ENCODE measurements around the gene MAGEA9B.
"Not testable (repeated sequence)": the region's sequence is repeated elsewhere in the genome, so short reads cannot be mapped to it uniquely, and the experiment has no call there.

MAGEA9B gene

GRCh38 chrX:149607699-149608098, 20.4 kb upstream of the MAGEA9B start:
- Histone ChIP-seq H3K27me3 (ENCODE audit: insufficient read depth, low read length) (no peaks in the 10 kb centered on the region), H3K9me3 (ENCODE audit: low read length) (no peaks in the 10 kb centered on the region), H3K4me1 (ENCODE audit: insufficient read depth, low read length) (no peaks in the 10 kb centered on the region), H3K4me3 (ENCODE audit: low read length) (no peak overlapping the region), H3K36me3 (ENCODE audit: insufficient read depth, low read length) (peaks cover 11% of the 10 kb centered on the region), H2AFZ (ENCODE audit: low read depth, low read length) (no peak overlapping the region)

GRCh38 chrX:149605248-149605885, 18.1 kb upstream of the MAGEA9B start:
- H3K27me3 ChIP-seq (ENCODE audit: insufficient read depth, low read length); H3K4me1 ChIP-seq (ENCODE audit: insufficient read depth, low read length); H3K4me3 ChIP-seq (ENCODE audit: low read length); H2AFZ ChIP-seq (ENCODE audit: low read depth, low read length); H3K9me3 ChIP-seq (ENCODE audit: low read length): not testable (repeated sequence)
- H3K36me3 ChIP-seq (ENCODE audit: insufficient read depth, low read length) = peaks cover 11% of the 10 kb centered on the region

GRCh38 chrX:149598603-149599002, 11.3 kb upstream of the MAGEA9B start:
- H2AFZ ChIP-seq (ENCODE audit: low read depth, low read length); H3K9me3 ChIP-seq (ENCODE audit: low read length); H3K36me3 ChIP-seq (ENCODE audit: insufficient read depth, low read length); H3K27me3 ChIP-seq (ENCODE audit: insufficient read depth, low read length); H3K4me1 ChIP-seq (ENCODE audit: insufficient read depth, low read length); H3K4me3 ChIP-seq (ENCODE audit: low read length): not testable (repeated sequence)

GRCh38 chrX:149595943-149596342, 8.7 kb upstream of the MAGEA9B start:
- not testable (repeated sequence) for H3K36me3 ChIP-seq (ENCODE audit: insufficient read depth, low read length); H3K4me1 ChIP-seq (ENCODE audit: insufficient read depth, low read length)

GRCh38 chrX:149595214-149595613, 8.0 kb upstream of the MAGEA9B start, which contains the start of gene HSFX2:
Gene HSFX2 (minus strand): TSS chrX:149595314. CDS start chrX:149594700, 614 bp downstream.
- H3K36me3 ChIP-seq (ENCODE audit: insufficient read depth, low read length); H3K9me3 ChIP-seq (ENCODE audit: low read length); H2AFZ ChIP-seq (ENCODE audit: low read depth, low read length); H3K4me1 ChIP-seq (ENCODE audit: insufficient read depth, low read length); H3K27me3 ChIP-seq (ENCODE audit: insufficient read depth, low read length); H3K4me3 ChIP-seq (ENCODE audit: low read length): not testable (repeated sequence)

More at GRCh38 chrX:149595943-149596342, 8.7 kb upstream of the MAGEA9B start:
- H2AFZ ChIP-seq (ENCODE audit: low read depth, low read length); H3K4me3 ChIP-seq (ENCODE audit: low read length); H3K27me3 ChIP-seq (ENCODE audit: insufficient read depth, low read length); H3K9me3 ChIP-seq (ENCODE audit: low read length): not testable (repeated sequence)

GRCh38 chrX:149590993-149591392, 3.7 kb upstream of the MAGEA9B start:
- H3K4me1 ChIP-seq (ENCODE audit: insufficient read depth, low read length); H3K36me3 ChIP-seq (ENCODE audit: insufficient read depth, low read length); H2AFZ ChIP-seq (ENCODE audit: low read depth, low read length); H3K9me3 ChIP-seq (ENCODE audit: low read length); H3K27me3 ChIP-seq (ENCODE audit: insufficient read depth, low read length); H3K4me3 ChIP-seq (ENCODE audit: low read length): not testable (repeated sequence)

- not testable (repeated sequence) for H2AFZ ChIP-seq (ENCODE audit: low read depth, low read length); H3K4me3 ChIP-seq (ENCODE audit: low read length); H3K27me3 ChIP-seq (ENCODE audit: insufficient read depth, low read length); H3K36me3 ChIP-seq (ENCODE audit: insufficient read depth, low read length); H3K9me3 ChIP-seq (ENCODE audit: low read length); H3K4me1 ChIP-seq (ENCODE audit: insufficient read depth, low read length)
These were observed 1.6 kb downstream of the MAGEA9B start for GRCh38 chrX:149585631-149586030.

GRCh38 chrX:149573456-149573855, 13.8 kb downstream of the MAGEA9B start:
- H3K27me3 ChIP-seq (ENCODE audit: insufficient read depth, low read length); H3K36me3 ChIP-seq (ENCODE audit: insufficient read depth, low read length); H2AFZ ChIP-seq (ENCODE audit: low read depth, low read length); H3K4me3 ChIP-seq (ENCODE audit: low read length); H3K9me3 ChIP-seq (ENCODE audit: low read length): not testable (repeated sequence)
- peaks cover 13% of the 10 kb centered on the region for H3K4me1 ChIP-seq (ENCODE audit: insufficient read depth, low read length)

- no peaks in the 10 kb centered on the region for H3K27me3 ChIP-seq (ENCODE audit: insufficient read depth, low read length)
- peaks cover 13% of the 10 kb centered on the region for H3K4me1 ChIP-seq (ENCODE audit: insufficient read depth, low read length)
- no peak overlapping the region for H3K4me3 ChIP-seq (ENCODE audit: low read length)
- no peaks in the 10 kb centered on the region for H3K9me3 ChIP-seq (ENCODE audit: low read length)
- no peaks in the 10 kb centered on the region for H3K36me3 ChIP-seq (ENCODE audit: insufficient read depth, low read length)
- no peak overlapping the region for H2AFZ ChIP-seq (ENCODE audit: low read depth, low read length)
These were observed 14.5 kb downstream of the MAGEA9B start for GRCh38 chrX:149572743-149573142.

GRCh38 chrX:149571770-149572169, 15.5 kb downstream of the MAGEA9B start:
- H3K36me3 ChIP-seq (ENCODE audit: insufficient read depth, low read length) = no peaks in the 10 kb centered on the region
- H2AFZ ChIP-seq (ENCODE audit: low read depth, low read length) = no peak overlapping the region
- H3K9me3 ChIP-seq (ENCODE audit: low read length) = no peaks in the 10 kb centered on the region
- H3K4me3 ChIP-seq (ENCODE audit: low read length) = no peak overlapping the region
- no peaks in the 10 kb centered on the region for H3K27me3 ChIP-seq (ENCODE audit: insufficient read depth, low read length)
- H3K4me1 ChIP-seq (ENCODE audit: insufficient read depth, low read length) = peaks cover 13% of the 10 kb centered on the region

GRCh38 chrX:149570668-149571067, 16.6 kb downstream of the MAGEA9B start:
- Histone ChIP-seq H2AFZ (ENCODE audit: low read depth, low read length) (no peak overlapping the region), H3K4me1 (ENCODE audit: insufficient read depth, low read length) (peaks cover 13% of the 10 kb centered on the region), H3K36me3 (ENCODE audit: insufficient read depth, low read length) (no peaks in the 10 kb centered on the region), H3K4me3 (ENCODE audit: low read length) (no peak overlapping the region), H3K9me3 (ENCODE audit: low read length) (no peaks in the 10 kb centered on the region), H3K27me3 (ENCODE audit: insufficient read depth, low read length) (no peaks in the 10 kb centered on the region)

GRCh38 chrX:149569770-149570169, 17.5 kb downstream of the MAGEA9B start:
- Histone ChIP-seq H3K27me3 (ENCODE audit: insufficient read depth, low read length) (no peaks in the 10 kb centered on the region), H2AFZ (ENCODE audit: low read depth, low read length) (no peak overlapping the region), H3K9me3 (ENCODE audit: low read length) (no peaks in the 10 kb centered on the region), H3K36me3 (ENCODE audit: insufficient read depth, low read length) (no peaks in the 10 kb centered on the region), H3K4me3 (ENCODE audit: low read length) (no peak overlapping the region), H3K4me1 (ENCODE audit: insufficient read depth, low read length) (peaks cover 13% of the 10 kb centered on the region)

- Histone ChIP-seq H3K36me3 (ENCODE audit: insufficient read depth, low read length) (no peaks in the 10 kb centered on the region), H3K27me3 (ENCODE audit: insufficient read depth, low read length) (no peaks in the 10 kb centered on the region), H3K4me3 (ENCODE audit: low read length) (no peak overlapping the region), H3K9me3 (ENCODE audit: low read length) (no peaks in the 10 kb centered on the region), H2AFZ (ENCODE audit: low read depth, low read length) (no peak overlapping the region), H3K4me1 (ENCODE audit: insufficient read depth, low read length) (peaks cover 13% of the 10 kb centered on the region)
These were observed 18.5 kb downstream of the MAGEA9B start for GRCh38 chrX:149568701-149569296.
